Common myeloid progenitor, CD34-positive (primary cell): Measurements from ENCODE around the gene ZNF276.
"Not testable (repeated sequence)": the region's sequence is repeated elsewhere in the genome, so short reads cannot be mapped to it uniquely, and the experiment has no call there.

Experiments
- CTCF ChIA-PET: fragments of 350-600 bp; sonication (Branson Sonifier 250); formaldehyde crosslinking; loops from one replicate; lab custom pipeline; 2021; ENCODE audit warnings: antibody characterized with exemption; lab: Charles Lee
- POLR2A ChIA-PET: fragments of 350-600 bp; sonication (Branson Sonifier 250); formaldehyde crosslinking; loops from one replicate; lab custom pipeline; 2021; ENCODE audit warnings: antibody characterized with exemption; lab: Charles Lee
- DNase-seq, 3 donors: peaks; one replicate each; pipeline versions ENCODE4 v3.0.0 to v3.0.0-alpha.2; 2013
- H3K27ac ChIP-seq, 2 experiments: 1 replicate in 1 of 2; 2 replicates in 1 of 2; pipeline ENCODE4 v1.7.0; 2013; ENCODE audit warnings: inconsistent platforms in 2 of 2, low read length in 2 of 2, mild to moderate bottlenecking in 2 of 2, low read depth in 1 of 2, moderate library complexity in 1 of 2; ENCODE audit not compliant: severe bottlenecking in 2 of 2, insufficient read depth in 1 of 2, poor library complexity in 1 of 2
- H3K27me3 ChIP-seq, 5 experiments: replicated peaks in 2 of 5; 1 replicate in 3 of 5; 2 replicates in 2 of 5; pipeline versions ENCODE4 v1.6.1 to v1.7.0; 2013; ENCODE audit warnings: low read length in 4 of 5, mild to moderate bottlenecking in 2 of 5, moderate library complexity in 2 of 5, inconsistent platforms in 1 of 5; ENCODE audit not compliant: insufficient read depth in 5 of 5, control insufficient read depth in 4 of 5
- H3K36me3 ChIP-seq, 4 experiments: 1 replicate in 2 of 4; 2 replicates in 2 of 4; pipeline versions ENCODE4 v1.6.1 to v1.7.0; 2013; ENCODE audit warnings: low read length in 3 of 4, control low read depth in 1 of 4, mild to moderate bottlenecking in 1 of 4; ENCODE audit not compliant: control insufficient read depth in 4 of 4, insufficient read depth in 4 of 4
- H3K4me1 ChIP-seq, 4 experiments: 1 replicate in 3 of 4; 2 replicates in 1 of 4; pipeline versions ENCODE4 v1.6.1 to v1.7.1; 2013; ENCODE audit warnings: low read length in 3 of 4, mild to moderate bottlenecking in 3 of 4, control low read depth in 1 of 4, inconsistent platforms in 1 of 4, moderate library complexity in 1 of 4; ENCODE audit not compliant: control insufficient read depth in 4 of 4, insufficient read depth in 4 of 4; ENCODE audit errors: control extremely low read depth in 1 of 4
- H3K4me3 ChIP-seq, 7 experiments: 1 replicate in 4 of 7; 2 replicates in 3 of 7; pipeline versions ENCODE4 v1.5.1 to v1.7.0; 2013; ENCODE audit warnings: mild to moderate bottlenecking in 7 of 7, low read length in 6 of 7, moderate library complexity in 6 of 7, inconsistent platforms in 2 of 7, low read depth in 2 of 7, control low read depth in 1 of 7; ENCODE audit not compliant: insufficient read depth in 4 of 7, control insufficient read depth in 1 of 7; ENCODE audit errors: extremely low read depth in 1 of 7
- H3K9me3 ChIP-seq, 5 experiments: 1 replicate in 4 of 5; 2 replicates in 1 of 5; pipeline versions ENCODE4 v1.6.1 to v1.7.1; 2013; ENCODE audit warnings: low read length in 4 of 5, mild to moderate bottlenecking in 2 of 5, inconsistent platforms in 1 of 5, low read depth in 1 of 5, moderate library complexity in 1 of 5; ENCODE audit not compliant: control insufficient read depth in 4 of 5, insufficient read depth in 2 of 5; ENCODE audit errors: control extremely low read depth in 1 of 5
- WGBS: methylation state at CpG from one replicate; pipeline ENCODE4 v1.1.5; 2013; ENCODE audit not compliant: insufficient coverage; 5-methylcytosine and 5-hydroxymethylcytosine counted together

The ZNF276 gene

GRCh38 chr16:89691986-89692569 is 29.3 kb upstream of the ZNF276 start:
- ChIA-PET CTCF (no interaction called here), POLR2A (no interaction called here)
- H3K4me1 ChIP-seq = peaks cover 0 to 20% (median 20%) of the 10 kb centered on the region in 4 experiments
- DNase-seq = no peak
- no peak overlapping the region for H3K27ac ChIP-seq
- H3K27me3 ChIP-seq = no peaks in the 10 kb centered on the region
- no peak overlapping the region for H3K4me3 ChIP-seq
- H3K9me3 ChIP-seq = no peaks in the 10 kb centered on the region
- WGBS = 96% methylated on average over 13 of the region's 13 CpGs
- peaks cover 5 to 66% (median 38%) of the 10 kb centered on the region in 4 experiments for H3K36me3 ChIP-seq

- no peaks in the 10 kb centered on the region for H3K9me3 ChIP-seq
- no peak overlapping the region for H3K27ac ChIP-seq
- H3K4me3 ChIP-seq = no peak overlapping the region
- H3K4me1 ChIP-seq = peaks cover 0 to 13% (median 12%) of the 10 kb centered on the region in 4 experiments
- no peak for DNase-seq
- peaks cover 5 to 68% (median 43%) of the 10 kb centered on the region in 4 experiments for H3K36me3 ChIP-seq
- ChIA-PET POLR2A (interaction anchor here (0.6 kb wide), 1 partner anchor 10 kb away, joined by 4 read pairs; no protein-coding TSS in a partner anchor), CTCF (interaction anchor here (1.0 kb wide), 1 partner anchor 114 kb away, joined by 3 read pairs; no protein-coding TSS in a partner anchor)
- no peaks in the 10 kb centered on the region for H3K27me3 ChIP-seq
- 97% methylated on average over 8 of the region's 11 CpGs for WGBS
These were observed 28.0 kb upstream of the ZNF276 start for GRCh38 chr16:89693289-89693731.

- no peaks in the 10 kb centered on the region for H3K27me3 ChIP-seq
- peaks cover 0 to 13% (median 12%) of the 10 kb centered on the region in 4 experiments for H3K4me1 ChIP-seq
- WGBS = 92% methylated on average over 32 of the region's 32 CpGs
- peaks cover 5 to 66% (median 40%) of the 10 kb centered on the region in 4 experiments for H3K36me3 ChIP-seq
- CTCF ChIA-PET = interaction anchor here (1.0 kb wide), 2 partner anchors 99 to 114 kb away, joined by 3 read pairs; no protein-coding TSS in a partner anchor
- no peak for DNase-seq
- no peak overlapping the region for H3K27ac ChIP-seq
- no peaks in the 10 kb centered on the region for H3K9me3 ChIP-seq
- H3K4me3 ChIP-seq = no peak overlapping the region
- POLR2A ChIA-PET = interaction anchor here (0.6 to 2.0 kb wide), 2 partner anchors 8 to 11 kb away, joined by 4 read pairs; partner anchors contain the start of gene CDK10
These were observed 27.2 kb upstream of the ZNF276 start for GRCh38 chr16:89693931-89694783.

GRCh38 chr16:89694784-89695085 is 26.6 kb upstream of the ZNF276 start:
- not testable (repeated sequence) for H3K27ac ChIP-seq, H3K27me3 ChIP-seq, DNase-seq, H3K9me3 ChIP-seq, H3K4me3 ChIP-seq
- POLR2A ChIA-PET = interaction anchor here (2.0 kb wide), 1 partner anchor 8 kb away, joined by 4 read pairs; the partner anchor contains the start of gene CDK10
- 93% methylated on average over 18 of the region's 23 CpGs for WGBS
- Histone ChIP-seq H3K36me3 (peaks cover 5 to 62% (median 39%) of the 10 kb centered on the region in 4 experiments), H3K4me1 (peaks cover 0 to 14% (median 13%) of the 10 kb centered on the region in 4 experiments)
- CTCF ChIA-PET = interaction anchor here (1.0 kb wide), 1 partner anchor 98 kb away, joined by 3 read pairs; no protein-coding TSS in a partner anchor

GRCh38 chr16:89695086-89695874 is 26.1 kb upstream of the ZNF276 start:
- Histone ChIP-seq H3K27me3 (no peaks in the 10 kb centered on the region), H3K4me1 (peaks cover 0 to 20% (median 18%) of the 10 kb centered on the region in 4 experiments), H3K9me3 (no peaks in the 10 kb centered on the region), H3K27ac (no peak overlapping the region), H3K4me3 (no peak overlapping the region), H3K36me3 (peaks cover 5 to 59% (median 36%) of the 10 kb centered on the region in 4 experiments)
- no peak for DNase-seq
- POLR2A ChIA-PET = interaction anchor here (2.0 kb wide), 1 partner anchor 9 kb away, joined by 4 read pairs; the partner anchor contains the start of gene CDK10
- CTCF ChIA-PET = interaction anchor here (1.0 to 1.2 kb wide), 3 partner anchors 10 to 98 kb away, joined by 3 to 4 read pairs (median 3); no protein-coding TSS in a partner anchor
- 98% methylated on average over 28 of the region's 31 CpGs for WGBS

GRCh38 chr16:89695875-89696669 is 25.3 kb upstream of the ZNF276 start:
- CTCF ChIA-PET = interaction anchor here (0.9 to 1.2 kb wide), 3 partner anchors 9 to 25 kb away, joined by 3 to 4 read pairs (median 3); no protein-coding TSS in a partner anchor
- 84% methylated on average over 16 of the region's 25 CpGs for WGBS
- peaks cover 5 to 54% (median 33%) of the 10 kb centered on the region in 4 experiments for H3K36me3 ChIP-seq
- H3K4me1 ChIP-seq = peaks cover 2 to 28% (median 26%) of the 10 kb centered on the region in 4 experiments
- H3K9me3 ChIP-seq = no peaks in the 10 kb centered on the region
- H3K4me3 ChIP-seq = no peak overlapping the region
- POLR2A ChIA-PET = interaction anchor here (2.0 kb wide), 1 partner anchor 10 kb away, joined by 4 read pairs; the partner anchor contains the start of gene CDK10
- no peaks in the 10 kb centered on the region for H3K27me3 ChIP-seq
- no peak for DNase-seq
- no peak overlapping the region for H3K27ac ChIP-seq
